ENCODE results near the gene KBTBD2.
"Not testable (repeated sequence)": the region's sequence is repeated elsewhere in the genome, so short reads cannot be mapped to it uniquely, and the experiment has no call there.

Gene KBTBD2

DNA sequence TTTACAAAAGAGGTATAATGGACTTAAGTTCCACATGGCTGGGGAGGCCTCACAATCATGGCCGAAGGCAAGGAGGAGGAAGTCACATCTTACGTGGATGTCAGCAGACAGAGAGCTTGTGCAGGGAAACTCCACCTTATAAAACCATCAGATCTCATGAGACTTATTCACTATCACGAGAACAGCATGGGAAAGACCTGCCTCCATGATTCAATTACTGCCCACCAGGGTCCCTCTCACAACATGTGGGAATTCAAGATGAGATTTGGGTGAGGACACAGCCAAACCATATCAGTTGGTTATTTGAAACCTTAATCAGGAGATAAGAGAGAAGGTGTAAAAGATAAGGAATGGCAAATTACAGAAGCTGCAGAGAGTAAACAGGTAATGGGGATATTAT is 40.9 kb downstream of the KBTBD2 start:
- DNase-seq: not testable (repeated sequence)

DNA sequence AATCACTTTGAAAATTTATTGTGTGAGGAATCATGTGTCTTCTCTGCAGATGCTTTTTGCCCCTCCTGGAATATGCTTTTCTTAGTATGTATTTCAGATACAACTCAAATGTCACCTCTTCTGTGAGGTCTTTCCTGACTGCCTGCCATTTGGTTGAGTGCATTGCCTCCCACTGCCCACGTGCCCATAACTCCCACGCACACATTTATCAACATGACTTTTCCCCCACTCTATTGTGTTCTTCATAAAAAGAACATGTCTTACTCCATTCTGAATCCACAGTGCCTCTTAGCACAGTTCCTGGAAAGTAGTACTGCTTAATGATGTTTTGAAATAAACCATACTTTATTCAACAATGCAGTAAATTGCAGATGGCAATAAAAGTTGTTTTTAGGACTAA is 42.9 kb downstream of the KBTBD2 start:
- not testable (repeated sequence) for DNase-seq

DNA sequence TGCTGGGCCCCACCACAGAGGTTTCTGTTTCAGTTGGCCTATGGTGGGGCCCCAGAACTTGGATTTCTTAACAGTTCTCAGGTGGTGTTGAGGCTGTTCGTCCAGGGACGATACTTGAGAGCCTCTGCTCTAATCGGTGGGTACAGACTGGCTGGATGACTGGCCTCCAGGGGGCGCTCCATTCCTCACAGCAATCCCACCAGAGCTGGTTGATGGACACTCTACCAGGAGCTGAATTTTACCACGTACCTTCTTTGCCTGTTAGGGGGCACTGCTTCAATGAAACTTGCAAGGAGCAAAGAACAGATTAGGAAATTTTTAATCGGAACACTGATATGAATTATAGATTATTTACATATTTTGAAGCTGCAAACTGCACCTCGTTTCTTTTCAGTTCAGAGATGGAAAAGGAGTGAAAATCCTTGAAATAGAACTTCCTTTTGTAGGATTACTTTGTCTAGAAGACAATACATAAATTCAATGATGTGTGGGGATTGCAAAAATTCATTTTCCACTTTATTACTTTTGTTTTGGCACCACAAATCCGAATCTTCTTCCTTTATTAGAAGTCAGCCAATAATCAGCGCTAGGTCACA is 44.8 kb downstream of the KBTBD2 start:
- peak; percentile 38 to 67 for DNase-seq

- not testable (repeated sequence) for DNase-seq
Measured at GRCh38 chr7:32844748-32845147, 46.8 kb downstream of the KBTBD2 start.

- not testable (repeated sequence) for DNase-seq
Measured at GRCh38 chr7:32843763-32844162, 47.8 kb downstream of the KBTBD2 start.

DNA sequence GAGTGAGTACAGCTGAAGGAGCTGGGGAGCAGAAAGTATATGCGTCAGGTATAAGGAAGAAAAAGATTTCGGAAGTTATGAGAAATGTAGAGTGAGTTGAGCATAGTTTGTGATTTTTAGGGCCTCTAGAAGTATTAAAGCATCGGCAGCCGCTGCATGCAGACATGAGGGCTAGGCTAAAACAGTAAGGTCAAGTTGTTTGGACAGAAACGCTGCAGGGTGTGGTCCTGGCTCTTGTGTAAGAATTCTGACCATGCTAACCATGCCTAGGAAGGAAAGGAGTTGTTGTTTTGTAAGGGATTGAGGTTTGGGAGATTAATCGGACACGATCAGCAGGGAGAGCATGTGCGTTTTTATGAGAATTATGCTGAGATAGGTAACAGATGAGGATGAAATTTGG is 51.7 kb downstream of the KBTBD2 start:
- DNase-seq: not testable (repeated sequence)

DNA sequence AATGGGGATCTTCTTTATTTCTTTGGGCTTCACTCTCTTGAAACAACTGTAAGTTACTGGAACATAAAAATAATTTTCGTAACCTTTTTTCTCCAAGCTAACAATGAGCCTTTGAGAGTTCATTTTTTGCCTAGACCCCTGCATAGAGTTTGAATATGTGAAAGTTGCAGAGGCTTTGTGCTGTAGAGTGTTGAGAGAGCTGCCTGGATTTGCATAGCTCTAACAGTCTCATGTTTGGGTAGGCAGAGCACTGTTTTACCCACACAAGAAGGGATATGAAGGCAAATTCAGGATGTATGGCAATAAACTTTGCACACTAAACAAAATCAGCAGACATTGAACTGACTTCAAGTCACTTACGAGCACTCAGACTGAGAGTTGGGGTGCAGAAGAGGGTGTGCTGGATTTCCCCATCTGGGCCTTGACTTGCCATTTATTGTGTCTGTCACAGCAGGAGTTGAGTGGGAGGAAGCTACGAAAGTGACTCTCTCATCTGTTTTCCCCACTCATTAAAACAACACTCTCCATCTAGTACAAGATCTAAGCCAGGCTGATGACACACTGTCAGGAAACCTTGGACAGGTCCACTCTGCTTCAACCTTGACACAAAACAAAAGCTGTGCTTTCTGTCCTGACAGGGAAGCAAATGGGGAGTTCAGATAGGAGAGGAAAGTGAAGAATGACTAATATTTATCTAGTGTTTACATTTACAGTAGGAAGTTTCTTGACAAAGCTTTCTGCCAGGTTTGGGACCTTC is 62.4 kb downstream of the KBTBD2 start:
- DNase-seq: not testable (repeated sequence)

Measured in NCI-H446 (cell line).